DND-41 (cell line): ENCODE results near the gene TPK1.
"Not testable (repeated sequence)": the region's sequence is repeated elsewhere in the genome, so short reads cannot be mapped to it uniquely, and the experiment has no call there.

Experiments used
- ATAC-seq: fragments of 200-7000 bp; cut with Tn5 transposase; 3 replicates; pipeline ENCODE4 v1.9.1; 2021; ENCODE audit warnings: low read depth; ENCODE audit not compliant: insufficient read depth
- DNase-seq: peaks from one replicate; pipeline ENCODE4 v3.0.0-alpha.2; 2020
- H2AFZ ChIP-seq: 2 replicates; pipeline ENCODE4 v1.6.0; 2012; ENCODE audit warnings: low read depth, low read length
- H3K27ac ChIP-seq: 2 replicates; pipeline ENCODE4 v1.5.1; 2012; ENCODE audit warnings: low read length, inconsistent platforms
- H3K27me3 ChIP-seq: fragments of 200-600 bp; sonication (generic); 2 replicates; pipeline ENCODE4 v1.6.0; 2012; ENCODE audit warnings: low read length, mild to moderate bottlenecking, inconsistent platforms; ENCODE audit not compliant: insufficient read depth, poor library complexity
- H3K36me3 ChIP-seq: 2 replicates; pipeline ENCODE4 v1.5.1; 2012; ENCODE audit warnings: low read length, inconsistent platforms; ENCODE audit not compliant: insufficient read depth
- H3K4me1 ChIP-seq: 2 replicates; pipeline ENCODE4 v1.5.1; 2012; ENCODE audit warnings: mild to moderate bottlenecking, low read length; ENCODE audit not compliant: insufficient read depth
- H3K4me2 ChIP-seq: 2 replicates; pipeline ENCODE4 v1.6.0; 2012; ENCODE audit warnings: mild to moderate bottlenecking, moderate library complexity, low read length, inconsistent platforms; ENCODE audit not compliant: insufficient read depth
- H3K4me3 ChIP-seq, 2 experiments: fragments of 200-600 bp in 1 of 2; shearing (Covaris generic) in 1 of 2; 2 replicates each; pipeline ENCODE4 v1.5.1; 2012 to 2016; ENCODE audit warnings: inconsistent platforms in 2 of 2, low read length in 2 of 2, mild to moderate bottlenecking in 2 of 2, low read depth in 1 of 2, moderate library complexity in 1 of 2
- H3K79me2 ChIP-seq: 2 replicates; pipeline ENCODE4 v1.6.0; 2012; ENCODE audit warnings: low read length, inconsistent platforms; ENCODE audit not compliant: insufficient read depth
- H3K9ac ChIP-seq: 2 replicates; pipeline ENCODE4 v1.6.0; 2012; ENCODE audit warnings: low read depth, mild to moderate bottlenecking, inconsistent platforms, low read length, moderate library complexity
- H3K9me3 ChIP-seq: 2 replicates; pipeline ENCODE4 v1.5.1; 2012; ENCODE audit warnings: low read length, moderate library complexity, mild to moderate bottlenecking, inconsistent platforms; ENCODE audit not compliant: insufficient read depth, severe bottlenecking
- H4K20me1 ChIP-seq: 2 replicates; pipeline ENCODE4 v1.6.0; 2012; ENCODE audit warnings: low read length; ENCODE audit not compliant: insufficient read depth
- CTCF ChIP-seq: IDR thresholded peaks from 2 replicates; pipeline ENCODE4 v1.5.1; 2012; ENCODE audit warnings: borderline replicate concordance, low read length, moderate library complexity, mild to moderate bottlenecking; ENCODE audit not compliant: poor library complexity, severe bottlenecking; ENCODE audit errors: extremely low read depth
- EZH2 ChIP-seq: IDR thresholded peaks from 3 replicates; pipeline ENCODE4 v1.6.1; 2012; ENCODE audit warnings: borderline replicate concordance, low read depth, mild to moderate bottlenecking, moderate library complexity, low read length, inconsistent platforms; ENCODE audit not compliant: severe bottlenecking

The TPK1 gene

GRCh38 chr7:144579687-144580086 is 256.2 kb downstream of the TPK1 start:
- no peaks in the 10 kb centered on the region for H3K36me3 ChIP-seq
- no peak overlapping the region for H3K4me3 ChIP-seq
- H3K27me3 ChIP-seq: no peaks in the 10 kb centered on the region
- no peaks in the 10 kb centered on the region for H3K9me3 ChIP-seq
- DNase-seq (no peak), ATAC-seq (no peak)
- H3K4me1 ChIP-seq: no peaks in the 10 kb centered on the region
- no peak overlapping the region for H3K9ac ChIP-seq
- no peaks in the 10 kb centered on the region for H4K20me1 ChIP-seq
- H2AFZ ChIP-seq: no peak overlapping the region
- TF ChIP-seq EZH2 (no peak), CTCF (no peak)
- no peak overlapping the region for H3K27ac ChIP-seq
- no peak overlapping the region for H3K4me2 ChIP-seq
- H3K79me2 ChIP-seq: no peaks in the 10 kb centered on the region

GRCh38 chr7:144575456-144575855 is 260.4 kb downstream of the TPK1 start:
- ATAC-seq: no peak

GRCh38 chr7:144574753-144575152 is 261.1 kb downstream of the TPK1 start:
- H3K9me3 ChIP-seq, H3K4me2 ChIP-seq, H4K20me1 ChIP-seq, H3K27me3 ChIP-seq, H3K4me1 ChIP-seq, ATAC-seq, H3K4me3 ChIP-seq, H3K36me3 ChIP-seq, H3K9ac ChIP-seq, H3K79me2 ChIP-seq, H2AFZ ChIP-seq, H3K27ac ChIP-seq, DNase-seq: not testable (repeated sequence)

More at GRCh38 chr7:144575456-144575855, 260.4 kb downstream of the TPK1 start:
- Histone ChIP-seq H3K4me1 (no peaks in the 10 kb centered on the region), H3K79me2 (no peaks in the 10 kb centered on the region), H3K27me3 (no peaks in the 10 kb centered on the region), H3K27ac (no peak overlapping the region), H3K36me3 (no peaks in the 10 kb centered on the region), H3K4me3 (no peak overlapping the region), H3K4me2 (no peak overlapping the region), H3K9ac (no peak overlapping the region), H2AFZ (no peak overlapping the region), H4K20me1 (no peaks in the 10 kb centered on the region), H3K9me3 (no peaks in the 10 kb centered on the region)
- no peak for TF ChIP-seq CTCF
- TF ChIP-seq EZH2: no peak
- no peak for DNase-seq

GRCh38 chr7:144568233-144568632 is 267.6 kb downstream of the TPK1 start:
- Histone ChIP-seq H3K36me3 (no peaks in the 10 kb centered on the region), H4K20me1 (no peaks in the 10 kb centered on the region), H3K4me1 (no peaks in the 10 kb centered on the region), H3K79me2 (no peaks in the 10 kb centered on the region), H3K4me3 (no peak overlapping the region), H3K4me2 (no peak overlapping the region), H3K9ac (no peak overlapping the region), H3K27me3 (no peaks in the 10 kb centered on the region), H3K27ac (no peak overlapping the region), H3K9me3 (no peaks in the 10 kb centered on the region), H2AFZ (no peak overlapping the region)
- DNase-seq: no peak
- ATAC-seq: no peak
- TF ChIP-seq CTCF: no peak
- no peak for TF ChIP-seq EZH2
